ENCODE results near the gene FBH1.

Gene FBH1

GRCh38 chr10:5977471-5978229 lies 87.6 kb downstream of the FBH1 start, which contains the start of gene IL15RA:
Gene IL15RA, minus strand, starts transcription at chr10:5977543. Its CDS starts 51 bp downstream, at chr10:5977492.
- H3K9me3 Mint-ChIP-seq: no peaks in the 10 kb centered on the region
- H3K4me1 Mint-ChIP-seq: peaks cover 11% of the 10 kb centered on the region
- peaks cover 90% of the 10 kb centered on the region for H3K27me3 Mint-ChIP-seq (ENCODE audit: low read depth, poor library complexity)
- TF ChIP-seq CTCF (IDR thresholded peaks at IDR 0.05): no peak
- H3K36me3 Mint-ChIP-seq (ENCODE audit: low read depth): no peaks in the 10 kb centered on the region
- no peak within 1 kb of the TSS for H3K27ac Mint-ChIP-seq
- peak; percentile 65 for DNase-seq
- H3K4me3 Mint-ChIP-seq: peak within 1 kb of the TSS; percentile 84

GRCh38 chr10:5978230-5978489 lies 88.1 kb downstream of the FBH1 start:
- peaks cover 11% of the 10 kb centered on the region for H3K4me1 Mint-ChIP-seq
- H3K9me3 Mint-ChIP-seq: no peaks in the 10 kb centered on the region
- no peak for TF ChIP-seq CTCF (IDR thresholded peaks at IDR 0.05)
- no peaks in the 10 kb centered on the region for H3K36me3 Mint-ChIP-seq (ENCODE audit: low read depth)
- H3K4me3 Mint-ChIP-seq: peak overlapping the region; percentile 84
- H3K27ac Mint-ChIP-seq: no peak overlapping the region
- peaks cover 88% of the 10 kb centered on the region for H3K27me3 Mint-ChIP-seq (ENCODE audit: low read depth, poor library complexity)
- DNase-seq: no peak

GRCh38 chr10:5981529-5981928 lies 91.5 kb downstream of the FBH1 start:
- no peak overlapping the region for H3K27ac Mint-ChIP-seq
- H3K4me3 Mint-ChIP-seq: no peak overlapping the region
- TF ChIP-seq CTCF (IDR thresholded peaks at IDR 0.05): no peak
- H3K27me3 Mint-ChIP-seq (ENCODE audit: low read depth, poor library complexity): peaks cover 85% of the 10 kb centered on the region
- no peaks in the 10 kb centered on the region for H3K36me3 Mint-ChIP-seq (ENCODE audit: low read depth)
- no peaks in the 10 kb centered on the region for H3K9me3 Mint-ChIP-seq
- peaks cover 8% of the 10 kb centered on the region for H3K4me1 Mint-ChIP-seq
- DNase-seq: no peak

- H3K4me1 Mint-ChIP-seq: no peaks in the 10 kb centered on the region
- H3K27ac Mint-ChIP-seq: no peak overlapping the region
- H3K36me3 Mint-ChIP-seq (ENCODE audit: low read depth): no peaks in the 10 kb centered on the region
- no peaks in the 10 kb centered on the region for H3K9me3 Mint-ChIP-seq
- H3K4me3 Mint-ChIP-seq: no peak overlapping the region
- H3K27me3 Mint-ChIP-seq (ENCODE audit: low read depth, poor library complexity): peaks cover 75% of the 10 kb centered on the region
- no peak for TF ChIP-seq CTCF (IDR thresholded peaks at IDR 0.05)
- no peak for DNase-seq
Measured at GRCh38 chr10:5983774-5984173, 93.7 kb downstream of the FBH1 start.

- Mint-ChIP-seq H3K27me3 (ENCODE audit: low read depth, poor library complexity) (peaks cover 62% of the 10 kb centered on the region), H3K27ac (no peak overlapping the region), H3K4me3 (no peak overlapping the region), H3K36me3 (ENCODE audit: low read depth) (no peaks in the 10 kb centered on the region), H3K4me1 (no peaks in the 10 kb centered on the region), H3K9me3 (no peaks in the 10 kb centered on the region)
- TF ChIP-seq CTCF (IDR thresholded peaks at IDR 0.05): no peak
- no peak for DNase-seq
Measured at GRCh38 chr10:5985029-5985428, 95.0 kb downstream of the FBH1 start.
